Measurements from ENCODE around the gene TOM1. TPM values are rescaled to one million over a fixed set of nuclear protein-coding genes. Genes with fewer than 3 reads are reported as not detected.

TOM1 gene
- total RNA-seq, 1 experiment from 2014 or later, result 22.3 TPM

GRCh38 chr22:35318346-35319215 lies 18.9 kb downstream of the TOM1 start:
- TF ChIP-seq, protein P1, sequence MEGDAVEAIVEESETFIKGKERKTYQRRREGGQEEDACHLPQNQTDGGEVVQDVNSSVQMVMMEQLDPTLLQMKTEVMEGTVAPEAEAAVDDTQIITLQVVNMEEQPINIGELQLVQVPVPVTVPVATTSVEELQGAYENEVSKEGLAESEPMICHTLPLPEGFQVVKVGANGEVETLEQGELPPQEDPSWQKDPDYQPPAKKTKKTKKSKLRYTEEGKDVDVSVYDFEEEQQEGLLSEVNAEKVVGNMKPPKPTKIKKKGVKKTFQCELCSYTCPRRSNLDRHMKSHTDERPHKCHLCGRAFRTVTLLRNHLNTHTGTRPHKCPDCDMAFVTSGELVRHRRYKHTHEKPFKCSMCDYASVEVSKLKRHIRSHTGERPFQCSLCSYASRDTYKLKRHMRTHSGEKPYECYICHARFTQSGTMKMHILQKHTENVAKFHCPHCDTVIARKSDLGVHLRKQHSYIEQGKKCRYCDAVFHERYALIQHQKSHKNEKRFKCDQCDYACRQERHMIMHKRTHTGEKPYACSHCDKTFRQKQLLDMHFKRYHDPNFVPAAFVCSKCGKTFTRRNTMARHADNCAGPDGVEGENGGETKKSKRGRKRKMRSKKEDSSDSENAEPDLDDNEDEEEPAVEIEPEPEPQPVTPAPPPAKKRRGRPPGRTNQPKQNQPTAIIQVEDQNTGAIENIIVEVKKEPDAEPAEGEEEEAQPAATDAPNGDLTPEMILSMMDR (conservative IDR thresholded peaks at IDR 0.05), result no peak
- Histone ChIP-seq H2BK12ac (ENCODE audit: insufficient read length, low read depth, low read length) (no peak overlapping the region), H3K27me3 (ENCODE audit: insufficient read depth, low read length) (no peaks in the 10 kb centered on the region), H2BK120ac (ENCODE audit: low read depth, low read length, poor library complexity, severe bottlenecking) (no peak overlapping the region), H4K20me1 (ENCODE audit: control insufficient read depth, insufficient read depth, insufficient read length) (peaks cover 2% of the 10 kb centered on the region), H3K4ac (ENCODE audit: low read depth, low read length) (no peak overlapping the region), H2AFZ (ENCODE audit: low read length) (no peak overlapping the region), H2BK5ac (ENCODE audit: insufficient read length, low read length) (no peak overlapping the region), H3K9ac (ENCODE audit: extremely low read depth, insufficient read length, low read length) (no peak overlapping the region), H3K79me1 (ENCODE audit: insufficient read depth, low read depth, low read length, poor library complexity, severe bottlenecking) (no peaks in the 10 kb centered on the region), H4K5ac (ENCODE audit: insufficient read length, low read depth, low read length) (no peak overlapping the region), H2BK20ac (ENCODE audit: low read depth, low read length, poor library complexity, severe bottlenecking) (no peak overlapping the region), H2AK5ac (ENCODE audit: insufficient read length, low read length) (no peak overlapping the region), H3K18ac (ENCODE audit: insufficient read length, low read depth, low read length) (no peak overlapping the region), H2BK15ac (ENCODE audit: low read depth, low read length) (no peak overlapping the region), H3K14ac (ENCODE audit: insufficient read depth, low read length) (no peak overlapping the region), H3K4me1 (ENCODE audit: insufficient read depth, low read length) (no peaks in the 10 kb centered on the region), H4K91ac (ENCODE audit: insufficient read length, low read depth, low read length) (no peak overlapping the region), H3K23ac (ENCODE audit: insufficient read length, low read depth, low read length) (no peak overlapping the region), H3K9me3 (ENCODE audit: control insufficient read depth, low read depth, low read length) (no peaks in the 10 kb centered on the region), H3K27ac (ENCODE audit: insufficient read length, low read depth, low read length) (no peak overlapping the region), H3K56ac (ENCODE audit: insufficient read length, low read depth, low read length) (no peak overlapping the region), H3K23me2 (ENCODE audit: insufficient read length, low read depth, low read length, poor library complexity, severe bottlenecking) (no peaks in the 10 kb centered on the region), H3K4me2 (ENCODE audit: insufficient read depth, insufficient read length, low read length) (no peak overlapping the region), H3K79me2 (ENCODE audit: insufficient read depth, low read length) (no peaks in the 10 kb centered on the region), H4K8ac (replicated peaks; ENCODE audit: insufficient read length, low read depth, low read length) (no peak overlapping the region), H3T11ph (ENCODE audit: low read length) (no peak overlapping the region)
- Mint-ChIP-seq H3K4me3 (no peak overlapping the region), H3K9me3 (no peaks in the 10 kb centered on the region), H3K36me3 (ENCODE audit: insufficient read depth in 1 of 3, low read depth in 3 of 3) (peaks cover 0 to 18% (median 12%) of the 10 kb centered on the region in 3 experiments; a peak in 5 of 7 replicates), H3K4me1 (peaks cover 3 to 6% of the 10 kb centered on the region in 2 experiments; a peak in 2 of 4 replicates), H3K27ac (peak overlapping the region in 2 of 3 experiments; percentile 44 to 75; a peak in 1 of 7 replicates), H3K27me3 (ENCODE audit: low read depth) (no peaks in the 10 kb centered on the region)
- DNase-seq, result no peak
- WGBS (ENCODE audit: extremely low coverage, insufficient read length, low lambda C conversion rate), result no CpG with 5 or more reads among the region's 24 CpGs
